ENCODE results near the gene CPSF7.

Gene CPSF7

DNA sequence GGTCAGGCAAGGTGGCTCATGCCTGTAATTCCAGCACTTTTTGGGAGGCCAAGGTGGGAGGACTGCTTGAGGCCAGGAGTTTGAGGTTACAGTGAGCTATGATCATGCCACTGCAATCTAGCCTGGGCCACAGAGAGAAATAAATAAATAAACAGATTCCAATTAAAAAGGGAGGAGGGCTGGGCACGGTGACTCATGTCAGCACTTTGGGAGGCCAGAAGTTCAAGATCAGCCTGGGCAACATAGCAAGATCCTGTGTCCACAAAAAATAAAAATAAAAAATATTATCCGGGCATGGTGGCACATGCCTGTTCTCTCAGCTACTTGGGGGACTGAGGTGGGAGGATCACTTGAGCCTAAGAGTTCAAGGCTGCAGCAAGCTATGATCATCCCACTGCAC, 75.6 kb downstream of the CPSF7 start:
- no peak for DNase-seq (ENCODE audit: low spot score)

DNA sequence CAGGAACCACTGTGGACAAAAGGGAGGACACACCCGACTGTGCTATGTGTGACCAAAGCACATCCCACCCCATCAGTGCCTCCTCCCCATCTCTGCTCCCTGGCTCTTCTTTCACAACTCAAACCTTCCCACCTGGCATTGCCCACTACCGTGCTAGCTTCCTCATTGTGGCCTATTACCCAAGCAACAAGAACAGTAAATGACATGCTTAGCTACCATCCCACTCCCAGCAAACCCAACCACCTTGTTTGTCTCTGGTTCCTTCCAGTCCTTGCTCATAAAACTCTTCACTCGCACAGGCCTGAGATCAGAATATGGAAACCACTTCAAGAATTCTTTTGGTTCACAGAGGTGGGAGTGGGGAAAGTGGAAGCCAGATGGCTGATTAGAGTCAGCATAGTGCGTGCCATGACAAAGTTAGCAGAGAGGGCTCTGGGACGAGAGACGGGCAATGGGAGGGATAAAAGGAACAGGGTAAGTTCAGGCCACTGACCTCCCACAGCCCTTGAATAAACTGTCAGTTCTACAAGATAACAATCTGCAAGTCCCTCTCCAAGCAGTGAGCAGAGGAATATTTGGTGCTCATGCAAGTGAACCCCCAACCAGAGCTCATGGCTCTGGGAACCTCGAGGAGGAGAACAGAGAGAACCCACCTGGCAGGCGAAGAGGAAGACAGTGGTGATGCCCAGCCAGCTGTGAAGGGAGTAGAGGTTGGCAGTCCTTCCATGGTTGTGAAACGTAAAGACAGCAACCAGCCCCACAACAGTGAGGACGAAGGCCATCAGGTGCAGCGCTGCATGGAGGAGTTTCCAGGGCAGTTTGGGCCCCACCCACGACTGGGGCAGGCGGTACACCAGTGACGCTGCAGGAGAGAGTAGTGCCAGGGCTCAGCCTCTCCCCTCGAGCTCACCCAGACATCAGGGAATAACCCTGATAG, 76.4 kb downstream of the CPSF7 start:
- no peak for DNase-seq (ENCODE audit: low spot score)

Data from CD4-positive, alpha-beta T cell treated with Interleukin-6 at 100 ng/mL for 8 hours (primary cell).